HL-60 (cell line): ENCODE results near the gene HNRNPAB.
"Not testable (repeated sequence)": the region's sequence is repeated elsewhere in the genome, so short reads cannot be mapped to it uniquely, and the experiment has no call there.

Experiments
- DNase-seq, 2 experiments: peaks; one replicate each; pipeline ENCODE4 v3.0.0-alpha.2; 2010 to 2020; ENCODE audit warnings: low read depth in 1 of 2, low spot score in 1 of 2
- H3K27ac ChIP-seq: fragments of 250-450 bp; sonication (Bioruptor Pico); replicated peaks from 2 replicates; pipeline ENCODE4 v1.5.1; 2020; ENCODE audit warnings: mild to moderate bottlenecking, moderate library complexity
- H3K27me3 ChIP-seq: fragments of 250-450 bp; sonication (Bioruptor Pico); 2 replicates; pipeline ENCODE4 v1.5.1; 2021; ENCODE audit warnings: mild to moderate bottlenecking, moderate library complexity; ENCODE audit not compliant: insufficient read depth, poor library complexity, severe bottlenecking
- H3K4me3 ChIP-seq: replicated peaks from 2 replicates; pipeline ENCODE4 v1.5.1; 2011; ENCODE audit warnings: mild to moderate bottlenecking, control low read depth, low read length; ENCODE audit not compliant: insufficient read depth
- CTCF ChIP-seq: IDR thresholded peaks from one replicate; pipeline ENCODE4 v1.5.1; 2011; ENCODE audit warnings: low read length, control low read depth, inconsistent platforms; ENCODE audit not compliant: insufficient read depth
- GABPA ChIP-seq: IDR thresholded peaks from 2 replicates; pipeline ENCODE4 v1.6.1; 2012; ENCODE audit warnings: low read depth
- POLR2AphosphoS5 ChIP-seq: IDR thresholded peaks from 2 replicates; pipeline ENCODE4 v1.6.1; 2012; ENCODE audit warnings: low read depth
- SPI1 ChIP-seq: IDR thresholded peaks from 2 replicates; pipeline ENCODE4 v1.6.1; 2012; ENCODE audit warnings: low read depth, mild to moderate bottlenecking, borderline replicate concordance
- TF ChIP-seq, protein P1 (sequence below): IDR thresholded peaks from 2 replicates; pipeline ENCODE4 v1.6.1; 2012; ENCODE audit warnings: low read depth; ENCODE audit not compliant: insufficient replicate concordance

The HNRNPAB gene

GRCh38 chr5:178193251-178193809 is 11.0 kb upstream of the HNRNPAB start:
- Histone ChIP-seq H3K27me3 (no peaks in the 10 kb centered on the region), H3K4me3 (no peak overlapping the region), H3K27ac (peak overlapping the region; percentile 42)
- DNase-seq = no peak
- TF ChIP-seq SPI1 (no peak), POLR2AphosphoS5 (no peak)

GRCh38 chr5:178194026-178194425 is 10.3 kb upstream of the HNRNPAB start:
- peak in 1 of 2 experiments; percentile 87 for DNase-seq
- Histone ChIP-seq H3K4me3 (no peak overlapping the region), H3K27ac (peak overlapping the region; percentile 42), H3K27me3 (no peaks in the 10 kb centered on the region)
- TF ChIP-seq, protein P1, sequence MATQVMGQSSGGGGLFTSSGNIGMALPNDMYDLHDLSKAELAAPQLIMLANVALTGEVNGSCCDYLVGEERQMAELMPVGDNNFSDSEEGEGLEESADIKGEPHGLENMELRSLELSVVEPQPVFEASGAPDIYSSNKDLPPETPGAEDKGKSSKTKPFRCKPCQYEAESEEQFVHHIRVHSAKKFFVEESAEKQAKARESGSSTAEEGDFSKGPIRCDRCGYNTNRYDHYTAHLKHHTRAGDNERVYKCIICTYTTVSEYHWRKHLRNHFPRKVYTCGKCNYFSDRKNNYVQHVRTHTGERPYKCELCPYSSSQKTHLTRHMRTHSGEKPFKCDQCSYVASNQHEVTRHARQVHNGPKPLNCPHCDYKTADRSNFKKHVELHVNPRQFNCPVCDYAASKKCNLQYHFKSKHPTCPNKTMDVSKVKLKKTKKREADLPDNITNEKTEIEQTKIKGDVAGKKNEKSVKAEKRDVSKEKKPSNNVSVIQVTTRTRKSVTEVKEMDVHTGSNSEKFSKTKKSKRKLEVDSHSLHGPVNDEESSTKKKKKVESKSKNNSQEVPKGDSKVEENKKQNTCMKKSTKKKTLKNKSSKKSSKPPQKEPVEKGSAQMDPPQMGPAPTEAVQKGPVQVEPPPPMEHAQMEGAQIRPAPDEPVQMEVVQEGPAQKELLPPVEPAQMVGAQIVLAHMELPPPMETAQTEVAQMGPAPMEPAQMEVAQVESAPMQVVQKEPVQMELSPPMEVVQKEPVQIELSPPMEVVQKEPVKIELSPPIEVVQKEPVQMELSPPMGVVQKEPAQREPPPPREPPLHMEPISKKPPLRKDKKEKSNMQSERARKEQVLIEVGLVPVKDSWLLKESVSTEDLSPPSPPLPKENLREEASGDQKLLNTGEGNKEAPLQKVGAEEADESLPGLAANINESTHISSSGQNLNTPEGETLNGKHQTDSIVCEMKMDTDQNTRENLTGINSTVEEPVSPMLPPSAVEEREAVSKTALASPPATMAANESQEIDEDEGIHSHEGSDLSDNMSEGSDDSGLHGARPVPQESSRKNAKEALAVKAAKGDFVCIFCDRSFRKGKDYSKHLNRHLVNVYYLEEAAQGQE = no peak
- no peak for TF ChIP-seq GABPA
- TF ChIP-seq SPI1 = peak; percentile 60; the same call in 1 of the 2 replicates
- TF ChIP-seq POLR2AphosphoS5 = 0 out of 2 replicates have a peak, but pooled peaks have one; percentile 26

DNA sequence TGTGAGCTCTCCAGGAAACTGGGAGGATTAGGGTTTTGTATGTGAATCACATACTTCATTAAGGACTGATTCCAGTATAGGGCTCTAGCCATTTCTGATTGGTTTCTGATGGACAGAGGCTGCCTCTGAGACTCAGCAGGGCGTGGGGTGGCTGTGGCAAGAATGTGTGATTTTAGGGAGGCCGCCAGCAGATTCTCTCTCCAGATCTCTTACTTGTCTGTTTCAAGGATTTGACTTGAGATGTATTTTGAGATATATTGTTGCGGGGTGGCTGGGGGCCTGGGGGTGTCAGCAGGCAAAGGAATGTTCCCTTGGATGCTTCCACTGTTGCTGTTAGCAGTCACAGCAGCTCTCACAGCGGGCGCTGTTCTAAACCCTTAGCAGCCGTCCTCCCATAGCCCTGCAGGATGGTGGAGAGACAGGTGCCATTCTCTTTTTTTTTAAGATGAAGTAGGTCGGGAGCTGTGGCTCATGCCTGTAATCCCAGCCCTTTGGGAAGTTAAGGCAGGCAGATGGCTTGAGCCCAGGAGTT is 8.0 kb upstream of the HNRNPAB start:
- H3K27me3 ChIP-seq = no peaks in the 10 kb centered on the region
- no peak overlapping the region for H3K27ac ChIP-seq
- H3K4me3 ChIP-seq = no peak overlapping the region
- DNase-seq = no peak
- TF ChIP-seq SPI1 (no peak), POLR2AphosphoS5 (no peak), CTCF (no peak), GABPA (no peak)
- TF ChIP-seq, protein P1 = no peak

DNA sequence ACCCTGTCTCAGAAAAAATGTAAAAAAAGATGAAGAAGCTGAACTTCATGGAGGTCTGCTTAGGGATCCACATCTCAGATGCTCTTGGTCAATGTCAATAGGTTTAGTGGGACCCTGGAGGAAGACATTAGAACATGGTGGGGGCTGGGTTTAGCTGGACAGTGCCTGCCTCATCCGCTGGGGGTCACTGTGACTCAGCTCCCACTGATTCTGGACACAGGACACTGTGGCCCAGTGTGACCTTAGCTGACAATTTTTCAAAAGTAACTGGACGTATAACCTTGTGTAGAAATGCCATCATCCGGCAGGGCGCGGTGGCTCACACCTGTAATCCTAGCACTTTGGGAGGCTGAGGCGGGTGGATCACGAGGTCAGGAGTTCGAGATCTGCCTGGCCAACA is 7.3 kb upstream of the HNRNPAB start:
- DNase-seq = no peak

GRCh38 chr5:178198151-178198550 is 6.2 kb upstream of the HNRNPAB start:
- H3K4me3 ChIP-seq, DNase-seq, H3K27ac ChIP-seq, H3K27me3 ChIP-seq: not testable (repeated sequence)

More for the DNA sequence above, 7.3 kb upstream of the HNRNPAB start:
- Histone ChIP-seq H3K4me3 (no peak overlapping the region), H3K27me3 (no peaks in the 10 kb centered on the region), H3K27ac (no peak overlapping the region)
- TF ChIP-seq CTCF (no peak), SPI1 (no peak), GABPA (no peak), POLR2AphosphoS5 (no peak)
- TF ChIP-seq, protein P1 = no peak
